Skin epidermis (tissue), 12 donors: ENCODE results near the gene POLR1A.

Experiments
- H3K27ac ChIP-seq, 21 experiments: fragments of 200-600 bp; sonication (generic) in 11 of 21; one replicate each; pipeline ENCODE4 v1.5.0; 2020; ENCODE audit warnings: mild to moderate bottlenecking in 3 of 21, inconsistent platforms in 2 of 21, moderate library complexity in 2 of 21
- H3K4me3 ChIP-seq, 7 experiments: fragments of 200-600 bp; sonication (generic) in 2 of 7; one replicate each; pipeline ENCODE4 v1.5.0; 2020; ENCODE audit warnings: inconsistent platforms in 2 of 7, mild to moderate bottlenecking in 2 of 7, moderate library complexity in 1 of 7

POLR1A gene

GRCh38 chr2:86105252-86105968 is at the start of gene POLR1A:
POLR1A (minus strand) TSS chr2:86105886; CDS start chr2:86105776, 110 bp downstream.
- peak within 1 kb of the TSS; percentile 4 to 94 (median 86) for H3K27ac ChIP-seq
- H3K4me3 ChIP-seq: peak within 1 kb of the TSS; percentile 59 to 87 (median 65)

GRCh38 chr2:86150502-86150901 is 44.8 kb upstream of the POLR1A start:
- no peak overlapping the region for H3K4me3 ChIP-seq
- H3K27ac ChIP-seq: no peak overlapping the region

GRCh38 chr2:86147793-86148192 is 42.1 kb upstream of the POLR1A start:
- H3K4me3 ChIP-seq: no peak overlapping the region
- H3K27ac ChIP-seq: no peak overlapping the region

- H3K4me3 ChIP-seq: no peak overlapping the region
- no peak overlapping the region for H3K27ac ChIP-seq
These were observed 38.4 kb upstream of the POLR1A start for GRCh38 chr2:86143926-86144685.

GRCh38 chr2:86143307-86143706 is 37.6 kb upstream of the POLR1A start:
- H3K27ac ChIP-seq: peak overlapping the region in 2 of 21 experiments; percentile 6 to 12
- no peak overlapping the region for H3K4me3 ChIP-seq

GRCh38 chr2:86142436-86143257 is 37.0 kb upstream of the POLR1A start:
- peak overlapping the region in 2 of 21 experiments; percentile 6 to 12 for H3K27ac ChIP-seq
- no peak overlapping the region for H3K4me3 ChIP-seq

- H3K4me3 ChIP-seq: no peak overlapping the region
- H3K27ac ChIP-seq: no peak overlapping the region
These were observed 35.3 kb upstream of the POLR1A start for GRCh38 chr2:86140969-86141392.

- H3K27ac ChIP-seq: no peak overlapping the region
These were observed 34.3 kb upstream of the POLR1A start for GRCh38 chr2:86139981-86140380.

GRCh38 chr2:86138736-86139625 is 33.3 kb upstream of the POLR1A start:
- H3K27ac ChIP-seq: peak overlapping the region in 1 of 21 experiments; percentile 17

More at GRCh38 chr2:86139981-86140380, 34.3 kb upstream of the POLR1A start:
- no peak overlapping the region for H3K4me3 ChIP-seq

GRCh38 chr2:86136141-86136540 is 30.5 kb upstream of the POLR1A start:
- Histone ChIP-seq H3K4me3 (no peak overlapping the region), H3K27ac (no peak overlapping the region)

More at GRCh38 chr2:86138736-86139625, 33.3 kb upstream of the POLR1A start:
- H3K4me3 ChIP-seq: no peak overlapping the region

- Histone ChIP-seq H3K27ac (no peak overlapping the region), H3K4me3 (no peak overlapping the region)
These were observed 30.0 kb upstream of the POLR1A start for GRCh38 chr2:86135653-86136052.

- H3K27ac ChIP-seq: no peak overlapping the region
- H3K4me3 ChIP-seq: no peak overlapping the region
These were observed 29.0 kb upstream of the POLR1A start for GRCh38 chr2:86134709-86135108.

GRCh38 chr2:86124683-86125082 is 19.0 kb upstream of the POLR1A start:
- Histone ChIP-seq H3K27ac (no peak overlapping the region), H3K4me3 (no peak overlapping the region)

- H3K27ac ChIP-seq: no peak overlapping the region
- H3K4me3 ChIP-seq: no peak overlapping the region
These were observed 17.7 kb upstream of the POLR1A start for GRCh38 chr2:86123328-86123925.

- Histone ChIP-seq H3K27ac (no peak overlapping the region), H3K4me3 (no peak overlapping the region)
These were observed 12.4 kb upstream of the POLR1A start for GRCh38 chr2:86118130-86118529.

- H3K4me3 ChIP-seq: peak overlapping the region; percentile 59 to 87 (median 65)
- peak overlapping the region in 9 of 21 experiments; percentile 81 to 93 (median 87) for H3K27ac ChIP-seq
These were observed 1.3 kb upstream of the POLR1A start for GRCh38 chr2:86107031-86107430.

GRCh38 chr2:86105969-86106945 is 571 bp upstream of the POLR1A start, which contains the start of gene PTCD3:
PTCD3 (plus strand) TSS chr2:86106235; CDS start chr2:86106248, 13 bp downstream.
- peak within 1 kb of the TSS; percentile 4 to 94 (median 86) for H3K27ac ChIP-seq
- H3K4me3 ChIP-seq: peak within 1 kb of the TSS; percentile 59 to 87 (median 65)
